Esophagus squamous epithelium (tissue), 5 donors: ENCODE results near the gene ELL2. TPM values are rescaled to one million over a fixed set of nuclear protein-coding genes. Genes with fewer than 3 reads are reported as not detected.

ENCODE experiments used
- DNase-seq: peaks from one replicate; lab custom pipeline; 2025; lab: John Stamatoyannopoulos, UW
- H3K27ac ChIP-seq, 4 donors: fragments of 200-600 bp; sonication (generic); one replicate each; pipeline ENCODE4 v1.5.1; 2016 to 2019; ENCODE audit warnings: mild to moderate bottlenecking in 1 of 4
- H3K27me3 ChIP-seq, 4 donors: fragments of 200-600 bp; sonication (generic); 1 replicate in 3 of 4; 2 replicates in 1 of 4; pipeline versions ENCODE4 v1.5.1 to v1.6.0; 2017 to 2021; ENCODE audit warnings: antibody characterized with exemption in 1 of 4
- H3K36me3 ChIP-seq, 3 donors: fragments of 200-600 bp; sonication (generic); one replicate each; pipeline ENCODE4 v1.5.1; 2016 to 2019
- H3K4me1 ChIP-seq, 3 donors: fragments of 200-600 bp; sonication (generic); one replicate each; pipeline ENCODE4 v1.5.1; 2017 to 2019
- H3K4me3 ChIP-seq, 4 donors: fragments of 200-600 bp; sonication (generic); 1 replicate in 3 of 4; 2 replicates in 1 of 4; pipeline ENCODE4 v1.5.1; 2016 to 2019; ENCODE audit warnings: mild to moderate bottlenecking in 2 of 4, moderate library complexity in 1 of 4
- H3K9me3 ChIP-seq, 3 donors: fragments of 200-600 bp; sonication (generic); one replicate each; pipeline ENCODE4 v1.5.1; 2016 to 2019
- CTCF ChIP-seq, 6 experiments: fragments of 450-650 bp in 4 of 6; fragments of 200-600 bp in 2 of 6; sonication (generic) in 2 of 6; IDR thresholded peaks; one replicate each; pipeline ENCODE4 v1.5.1; 2016 to 2019; ENCODE audit warnings: antibody characterized with exemption in 6 of 6, mild to moderate bottlenecking in 4 of 6, moderate library complexity in 4 of 6
- POLR2A ChIP-seq, 4 donors: fragments of 450-650 bp; IDR thresholded peaks; one replicate each; pipeline ENCODE4 v1.6.1; 2017; ENCODE audit warnings: antibody characterized with exemption in 4 of 4, mild to moderate bottlenecking in 4 of 4, moderate library complexity in 3 of 4
- WGBS, 2 donors: methylation state at CpG; one replicate each; pipeline ENCODE4 v1.1.5; 2018; 5-methylcytosine and 5-hydroxymethylcytosine counted together
- intact Hi-C: fragments of 100-400 bp; cut with DNase I; formaldehyde crosslinking; loops from one replicate; pipeline ENCODE4 v1.15.0; 2022
- total RNA-seq, 4 donors: library from RNA; depleted of rRNA; stranded (reverse); fragments of >200 nt; gene quantifications; one replicate each; pipeline ENCODE4 v1.1.0, GENCODE V29; 2016
- donor health status: DM: yes; HTN: yes; CAD: no.

Gene ELL2
- total RNA-seq, 4 donors from 2014 or later = 74.9 to 124 (median 121) TPM

DNA sequence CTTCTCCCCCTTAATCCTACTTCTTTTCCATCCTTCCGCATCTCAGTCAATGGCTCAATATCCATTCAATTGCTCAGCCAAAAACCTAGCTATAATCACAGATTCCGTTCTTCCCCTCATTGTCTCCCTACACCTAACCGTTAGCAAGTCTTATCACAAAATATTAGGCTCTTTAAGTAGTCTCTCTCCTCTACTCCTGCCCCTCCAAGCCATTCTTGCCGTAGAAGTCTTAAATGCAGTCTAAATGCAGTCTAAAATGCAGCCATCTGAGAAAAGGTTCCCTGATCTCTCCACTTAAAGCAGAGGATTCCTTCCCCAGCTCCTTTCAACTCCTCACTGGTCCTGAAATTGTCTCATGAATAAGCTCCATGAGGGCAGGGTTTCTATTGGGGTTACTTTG, 57.8 kb downstream of the ELL2 start:
- no peaks in the 10 kb centered on the region for H3K27me3 ChIP-seq
- H3K4me3 ChIP-seq = no peak overlapping the region
- no peak for TF ChIP-seq CTCF (IDR thresholded peaks at IDR 0.05)
- TF ChIP-seq POLR2A (IDR thresholded peaks at IDR 0.05) = no peak
- no peak for DNase-seq
- H3K9me3 ChIP-seq = no peaks in the 10 kb centered on the region
- intact Hi-C loops = no loop called here
- peaks cover 0 to 85% (median 6%) of the 10 kb centered on the region in 3 donors for H3K36me3 ChIP-seq
- H3K27ac ChIP-seq = no peak overlapping the region
- 94 to 100% methylated on average over 4 of the region's 4 CpGs for WGBS, 2 donors
- peaks cover 0 to 39% (median 4%) of the 10 kb centered on the region in 3 donors for H3K4me1 ChIP-seq

DNA sequence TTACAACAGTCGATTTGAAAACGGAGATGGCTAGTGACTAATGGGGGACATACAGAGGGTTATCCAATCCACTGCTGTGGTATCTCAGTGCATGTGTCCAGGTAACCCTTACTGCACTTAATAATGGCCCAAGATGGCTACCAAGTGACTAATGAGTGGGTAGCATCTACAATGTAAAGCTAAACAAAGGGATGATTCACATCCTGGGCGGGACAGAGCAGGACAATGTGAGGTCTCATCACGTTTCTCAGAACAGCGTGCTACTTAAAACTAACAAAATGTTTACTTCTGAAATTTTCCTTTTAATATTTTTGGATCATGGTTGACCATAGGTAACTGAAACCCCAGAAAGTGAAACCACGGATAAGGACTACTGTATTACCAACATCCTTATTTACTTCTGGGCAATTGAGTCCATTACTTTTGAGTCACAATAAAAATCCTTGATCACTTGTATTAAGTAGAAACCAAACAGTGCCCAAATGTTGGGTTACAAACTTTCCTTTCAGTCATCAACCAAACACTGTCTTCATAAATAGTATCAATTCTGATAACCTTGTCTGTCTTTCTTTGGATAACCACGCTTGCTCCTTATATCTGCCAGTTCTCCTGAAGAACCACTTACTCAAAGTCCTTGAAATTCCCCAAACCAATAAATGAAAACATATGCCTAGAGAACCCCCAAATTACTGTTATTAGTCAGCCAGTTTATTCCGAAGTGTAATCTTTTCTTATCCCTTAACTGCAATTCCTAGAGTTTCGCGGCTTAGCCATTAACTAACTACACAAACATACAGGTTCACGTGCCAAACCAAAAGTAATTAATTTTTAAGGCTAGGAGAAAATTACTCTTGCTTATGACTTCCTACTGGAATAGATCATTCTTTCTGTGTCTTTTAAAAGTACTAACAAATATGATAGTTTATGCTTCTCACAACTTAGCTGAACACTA, 59.7 kb downstream of the ELL2 start:
- Histone ChIP-seq H3K27ac (peak overlapping the region; percentile 19 to 58 (median 34)), H3K4me3 (no peak overlapping the region), H3K4me1 (peaks cover 0 to 25% (median 4%) of the 10 kb centered on the region in 3 donors), H3K9me3 (no peaks in the 10 kb centered on the region), H3K36me3 (peaks cover 4 to 88% (median 6%) of the 10 kb centered on the region in 3 donors), H3K27me3 (no peaks in the 10 kb centered on the region)
- DNase-seq = no peak
- intact Hi-C loops = no loop called here
- TF ChIP-seq POLR2A (IDR thresholded peaks at IDR 0.05) (no peak), CTCF (IDR thresholded peaks at IDR 0.05) (no peak)
- 73 to 85% methylated on average over 11 of the region's 11 CpGs for WGBS, 2 donors

- no peaks in the 10 kb centered on the region for H3K27me3 ChIP-seq
- 72 to 90% methylated on average over 4 of the region's 4 CpGs for WGBS, 2 donors
Observed at GRCh38 chr5:95900383-95900958, 61.2 kb downstream of the ELL2 start.

GRCh38 chr5:95899829-95900228, 61.8 kb downstream of the ELL2 start:
- no peak for DNase-seq
- Histone ChIP-seq H3K27ac (no peak overlapping the region), H3K27me3 (no peaks in the 10 kb centered on the region), H3K36me3 (peaks cover 6 to 88% (median 13%) of the 10 kb centered on the region in 3 donors), H3K9me3 (no peaks in the 10 kb centered on the region), H3K4me3 (no peak overlapping the region), H3K4me1 (peaks cover 0 to 14% (median 4%) of the 10 kb centered on the region in 3 donors)
- TF ChIP-seq CTCF (IDR thresholded peaks at IDR 0.05) = no peak
- TF ChIP-seq POLR2A (IDR thresholded peaks at IDR 0.05) = no peak
- WGBS, 2 donors = 75 to 89% methylated on average over 2 to 3 of the region's 3 CpGs
- intact Hi-C loops = no loop called here

More at GRCh38 chr5:95900383-95900958, 61.2 kb downstream of the ELL2 start:
- H3K9me3 ChIP-seq = no peaks in the 10 kb centered on the region
- H3K4me1 ChIP-seq = peaks cover 0 to 14% (median 4%) of the 10 kb centered on the region in 3 donors
- peak overlapping the region in 1 of 4 donors; percentile 5 for H3K27ac ChIP-seq
- intact Hi-C loops = no loop called here
- H3K36me3 ChIP-seq = peaks cover 6 to 88% (median 10%) of the 10 kb centered on the region in 3 donors
- no peak for DNase-seq
- no peak for TF ChIP-seq POLR2A (IDR thresholded peaks at IDR 0.05)
- TF ChIP-seq CTCF (IDR thresholded peaks at IDR 0.05) = no peak
- H3K4me3 ChIP-seq = no peak overlapping the region

GRCh38 chr5:95899006-95899405, 62.6 kb downstream of the ELL2 start:
- 50 to 72% methylated on average over 1 of the region's 1 CpG for WGBS, 2 donors
- H3K4me1 ChIP-seq = peaks cover 0 to 14% (median 4%) of the 10 kb centered on the region in 3 donors
- no peak overlapping the region for H3K27ac ChIP-seq
- TF ChIP-seq CTCF (IDR thresholded peaks at IDR 0.05) = no peak
- TF ChIP-seq POLR2A (IDR thresholded peaks at IDR 0.05) = no peak
- no peak for DNase-seq
- no peaks in the 10 kb centered on the region for H3K9me3 ChIP-seq
- H3K27me3 ChIP-seq = no peaks in the 10 kb centered on the region
- H3K4me3 ChIP-seq = no peak overlapping the region
- H3K36me3 ChIP-seq = peaks cover 9 to 88% (median 18%) of the 10 kb centered on the region in 3 donors
- intact Hi-C loops = no loop called here
